Measurements from ENCODE around the gene PCID2. TPM values are rescaled to one million over a fixed set of nuclear protein-coding genes. Genes with fewer than 3 reads are reported as not detected.

Gene PCID2
- total RNA-seq, 4 donors from 2014 or later: 38.4 to 61.7 (median 46.0) TPM

DNA sequence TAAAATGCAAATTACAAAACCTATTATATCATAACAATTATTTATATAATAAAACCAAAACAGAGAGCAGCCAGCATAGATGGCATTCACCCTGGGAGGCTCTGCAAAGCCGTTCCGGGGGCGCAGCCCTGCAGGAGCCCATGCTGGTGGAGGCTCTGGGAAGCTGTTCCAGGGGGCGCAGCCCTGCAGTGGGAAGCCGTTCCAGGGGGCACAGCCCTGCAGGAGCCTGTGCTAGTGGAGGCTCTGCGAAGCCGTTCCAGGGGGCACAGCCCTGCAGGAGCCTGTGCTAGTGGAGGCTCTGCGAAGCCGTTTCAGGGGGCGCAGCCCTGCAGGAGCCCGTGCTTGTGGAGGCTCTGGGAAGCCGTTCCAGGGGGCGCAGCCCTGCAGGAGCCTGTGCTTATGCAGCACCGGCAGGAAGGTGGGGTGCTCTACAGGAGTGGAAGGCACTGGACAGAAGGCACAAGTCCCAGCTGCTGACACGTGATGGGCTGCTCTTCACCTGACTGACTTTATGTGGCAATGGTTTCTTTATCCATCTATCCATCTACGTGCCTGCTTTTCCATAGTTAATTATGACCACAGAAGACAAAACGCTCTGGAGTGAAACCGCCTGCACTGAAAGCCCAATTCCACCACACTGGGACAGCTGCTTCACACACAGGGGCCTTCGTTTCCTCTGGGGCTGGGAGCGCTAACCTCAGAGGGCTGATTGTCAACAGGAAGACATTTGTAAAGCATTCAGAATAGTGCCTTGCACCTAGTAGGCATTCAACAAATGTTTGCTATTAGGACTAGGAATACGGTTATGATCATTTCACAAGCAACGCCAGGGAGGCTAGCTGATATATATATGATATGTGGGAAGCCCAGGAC is 23.7 kb downstream of the PCID2 start:
- TF ChIP-seq, protein P1, sequence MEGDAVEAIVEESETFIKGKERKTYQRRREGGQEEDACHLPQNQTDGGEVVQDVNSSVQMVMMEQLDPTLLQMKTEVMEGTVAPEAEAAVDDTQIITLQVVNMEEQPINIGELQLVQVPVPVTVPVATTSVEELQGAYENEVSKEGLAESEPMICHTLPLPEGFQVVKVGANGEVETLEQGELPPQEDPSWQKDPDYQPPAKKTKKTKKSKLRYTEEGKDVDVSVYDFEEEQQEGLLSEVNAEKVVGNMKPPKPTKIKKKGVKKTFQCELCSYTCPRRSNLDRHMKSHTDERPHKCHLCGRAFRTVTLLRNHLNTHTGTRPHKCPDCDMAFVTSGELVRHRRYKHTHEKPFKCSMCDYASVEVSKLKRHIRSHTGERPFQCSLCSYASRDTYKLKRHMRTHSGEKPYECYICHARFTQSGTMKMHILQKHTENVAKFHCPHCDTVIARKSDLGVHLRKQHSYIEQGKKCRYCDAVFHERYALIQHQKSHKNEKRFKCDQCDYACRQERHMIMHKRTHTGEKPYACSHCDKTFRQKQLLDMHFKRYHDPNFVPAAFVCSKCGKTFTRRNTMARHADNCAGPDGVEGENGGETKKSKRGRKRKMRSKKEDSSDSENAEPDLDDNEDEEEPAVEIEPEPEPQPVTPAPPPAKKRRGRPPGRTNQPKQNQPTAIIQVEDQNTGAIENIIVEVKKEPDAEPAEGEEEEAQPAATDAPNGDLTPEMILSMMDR (IDR thresholded peaks at IDR 0.05; ENCODE audit: low read depth): no peak

DNA sequence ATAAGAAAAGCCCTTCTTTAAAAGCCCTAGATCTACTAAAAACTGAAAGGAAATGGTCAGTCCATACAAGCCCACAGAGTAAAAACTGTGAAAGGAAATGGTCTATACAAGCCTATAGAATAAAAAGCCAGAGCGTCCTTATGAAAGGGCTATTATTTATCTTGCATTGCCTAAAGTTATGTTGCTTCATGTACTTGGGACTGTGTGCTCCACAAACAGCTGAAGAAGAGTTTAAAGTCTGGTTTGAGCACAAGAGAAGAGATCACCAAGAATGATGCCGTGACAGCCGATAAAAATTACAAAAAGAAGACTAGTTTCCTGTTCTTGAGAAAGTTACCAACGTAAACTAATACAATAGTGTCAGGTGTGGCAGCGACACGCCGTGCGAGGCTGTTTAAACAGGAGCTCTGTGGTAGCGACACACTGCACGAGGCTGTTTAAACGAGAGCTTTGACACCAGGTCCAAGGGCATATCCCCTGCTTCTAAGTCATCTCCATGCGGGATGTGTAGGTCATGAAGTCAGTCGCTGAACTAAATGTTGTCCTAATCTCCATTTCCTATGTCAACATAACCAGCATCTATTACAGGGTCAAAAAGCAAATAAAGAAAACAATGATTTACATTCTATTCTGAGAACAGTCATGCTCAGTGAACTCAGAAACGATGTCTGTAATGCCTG is 24.9 kb downstream of the PCID2 start:
- TF ChIP-seq, protein P1 (IDR thresholded peaks at IDR 0.05; ENCODE audit: low read depth): no peak

DNA sequence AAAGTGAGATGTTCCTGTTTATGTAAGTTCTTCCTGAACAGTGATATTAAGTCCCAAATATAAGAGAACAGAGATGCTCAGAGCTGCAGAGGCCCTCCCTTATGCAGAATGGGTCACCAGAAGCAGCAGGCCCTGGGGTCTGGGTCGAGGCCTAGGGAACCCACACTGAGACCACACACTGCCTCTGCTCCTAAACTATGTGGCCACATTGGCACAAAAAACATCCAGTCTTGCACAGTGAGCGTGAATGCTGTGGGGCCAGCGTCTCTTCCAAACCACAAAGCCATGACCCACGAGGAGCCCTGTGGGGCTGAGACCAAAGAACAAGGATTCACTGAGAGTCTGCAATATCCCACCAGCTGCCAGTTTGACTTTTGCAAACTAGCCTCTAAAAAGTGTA is 26.4 kb downstream of the PCID2 start:
- TF ChIP-seq, protein P1 (IDR thresholded peaks at IDR 0.05; ENCODE audit: low read depth): no peak

DNA sequence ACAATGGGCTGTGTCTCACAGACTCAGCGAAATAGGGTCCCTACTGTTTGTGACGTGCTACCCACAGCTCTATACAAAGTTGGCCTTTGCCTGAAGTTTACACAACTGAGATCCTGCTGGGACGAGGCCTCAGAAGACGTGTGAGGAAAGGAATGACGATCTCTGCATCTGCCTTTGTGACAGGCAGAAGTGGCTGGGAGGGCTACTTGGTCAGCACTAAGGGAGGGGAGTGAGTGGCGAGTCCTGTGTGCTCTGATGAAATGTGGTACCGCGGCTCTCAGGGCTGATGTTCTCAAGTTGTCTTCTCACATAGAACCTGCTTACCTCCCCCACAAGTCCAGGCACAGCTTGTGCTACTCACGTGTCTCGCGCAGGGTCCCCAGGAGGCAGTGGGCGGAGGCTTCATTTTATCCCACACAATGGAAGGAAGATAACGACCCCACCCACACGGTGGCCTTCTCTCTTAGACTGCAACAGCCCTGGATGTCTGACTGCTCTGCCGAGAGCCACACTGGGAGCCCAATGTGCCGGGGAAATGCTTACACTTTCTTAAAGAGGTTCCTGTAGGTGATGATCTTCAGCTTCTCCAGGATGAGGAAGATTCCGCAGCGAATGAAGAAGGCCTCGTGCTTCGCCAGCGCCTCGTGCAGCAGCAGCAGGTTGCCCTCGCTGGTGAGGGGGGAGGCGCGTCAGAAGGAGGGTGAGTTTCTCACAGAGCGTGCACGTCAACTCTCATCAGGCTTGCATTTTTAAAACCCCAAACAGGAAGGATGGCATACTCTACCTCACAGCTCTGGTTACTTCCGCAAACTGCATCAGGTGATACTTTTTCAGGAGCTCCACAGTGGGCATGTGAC is 28.9 kb downstream of the PCID2 start:
- TF ChIP-seq, protein P1 (IDR thresholded peaks at IDR 0.05; ENCODE audit: low read depth): no peak

DNA sequence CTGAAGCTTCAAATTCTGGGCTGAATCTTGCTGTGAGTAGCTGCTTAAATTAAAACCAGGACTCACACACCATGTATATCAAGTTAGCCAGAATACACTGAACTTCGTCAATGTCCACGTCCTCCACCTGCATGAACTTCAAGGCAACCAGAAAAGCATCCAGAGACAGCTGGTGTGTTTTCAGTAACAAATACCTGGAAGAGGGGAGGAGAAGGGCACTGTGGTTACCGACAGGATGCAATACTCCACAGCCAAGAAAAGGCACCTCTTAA is 29.6 kb downstream of the PCID2 start:
- TF ChIP-seq, protein P1 (IDR thresholded peaks at IDR 0.05; ENCODE audit: low read depth): no peak

DNA sequence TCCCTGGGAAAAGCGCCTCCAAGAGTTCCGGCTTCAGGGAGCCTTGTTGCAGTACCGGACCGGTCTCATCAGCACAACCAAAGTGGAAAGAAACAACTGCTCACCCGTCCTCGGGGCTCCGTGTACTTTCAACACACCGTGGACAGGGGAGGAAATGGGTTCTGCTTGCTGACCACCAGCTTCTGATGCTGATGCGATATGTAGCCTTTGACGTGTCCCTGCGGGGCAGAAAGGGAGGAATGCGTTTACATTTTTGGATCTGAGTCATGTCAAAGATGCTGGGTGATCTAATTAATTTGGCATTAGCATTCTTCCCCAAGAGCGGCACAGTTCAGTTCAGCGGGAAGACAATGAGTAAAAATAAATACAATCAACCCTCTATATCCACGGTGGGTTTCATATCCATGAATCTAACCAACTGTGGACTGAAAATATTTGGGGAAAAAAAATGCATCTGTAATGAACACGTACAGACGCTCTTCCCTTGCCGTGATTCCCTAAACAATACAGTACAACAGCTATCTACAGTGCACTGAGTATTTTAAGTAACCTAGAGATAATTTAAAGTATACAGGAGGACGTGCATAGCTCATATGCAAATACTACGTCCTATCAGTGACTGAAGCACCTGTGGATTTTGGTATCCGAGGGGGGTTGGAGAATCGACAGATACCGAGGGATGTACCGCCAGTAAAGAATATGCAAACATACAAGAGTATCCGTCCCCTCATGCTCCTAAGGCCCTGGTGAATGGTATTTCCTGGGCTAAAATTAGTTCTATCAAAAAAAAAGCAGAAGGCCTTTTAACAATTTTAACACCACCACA is 30.2 kb downstream of the PCID2 start:
- TF ChIP-seq, protein P1 (IDR thresholded peaks at IDR 0.05; ENCODE audit: low read depth): no peak

Measured in subcutaneous adipose tissue (tissue), 4 donors.